GM18909 (cell line): Measurements from ENCODE around the gene TAF11.
"Not testable (repeated sequence)": the region's sequence is repeated elsewhere in the genome, so short reads cannot be mapped to it uniquely, and the experiment has no call there.

Source experiments
- ATAC-seq: cut with Tn5 transposase; IDR thresholded peaks from one replicate; pipeline ENCODE4 v1.9.1; 2021; ENCODE audit warnings: mild to moderate bottlenecking; ENCODE audit not compliant: unreplicated experiment, poor library complexity

TAF11 gene, protein sequence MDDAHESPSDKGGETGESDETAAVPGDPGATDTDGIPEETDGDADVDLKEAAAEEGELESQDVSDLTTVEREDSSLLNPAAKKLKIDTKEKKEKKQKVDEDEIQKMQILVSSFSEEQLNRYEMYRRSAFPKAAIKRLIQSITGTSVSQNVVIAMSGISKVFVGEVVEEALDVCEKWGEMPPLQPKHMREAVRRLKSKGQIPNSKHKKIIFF

GRCh38 chr6:34887753-34888513 lies at the start of gene TAF11:
TAF11 (minus strand) TSS chr6:34888042; CDS start chr6:34887957, 85 bp downstream.
- ATAC-seq = peak; percentile 77

DNA sequence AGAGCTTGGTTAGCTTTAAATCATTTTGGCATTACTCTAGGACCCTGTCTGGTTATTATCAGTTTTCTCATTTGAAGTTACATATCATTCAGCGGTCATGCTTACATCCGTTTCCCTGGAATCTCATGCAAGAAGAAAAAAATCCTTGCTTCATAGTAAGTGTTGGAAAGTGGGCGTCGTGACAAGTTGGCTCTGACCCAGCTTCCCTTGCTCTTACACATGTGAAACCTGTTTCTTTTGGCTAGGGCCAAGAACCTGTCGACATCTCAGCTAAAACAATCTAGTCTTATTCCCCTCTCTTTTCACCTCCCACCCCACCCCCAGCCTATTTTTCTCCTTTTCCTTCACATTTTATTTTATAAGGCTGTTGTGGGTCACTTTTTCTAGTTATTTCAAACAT lies 46.7 kb upstream of the TAF11 start:
- ATAC-seq = no peak

DNA sequence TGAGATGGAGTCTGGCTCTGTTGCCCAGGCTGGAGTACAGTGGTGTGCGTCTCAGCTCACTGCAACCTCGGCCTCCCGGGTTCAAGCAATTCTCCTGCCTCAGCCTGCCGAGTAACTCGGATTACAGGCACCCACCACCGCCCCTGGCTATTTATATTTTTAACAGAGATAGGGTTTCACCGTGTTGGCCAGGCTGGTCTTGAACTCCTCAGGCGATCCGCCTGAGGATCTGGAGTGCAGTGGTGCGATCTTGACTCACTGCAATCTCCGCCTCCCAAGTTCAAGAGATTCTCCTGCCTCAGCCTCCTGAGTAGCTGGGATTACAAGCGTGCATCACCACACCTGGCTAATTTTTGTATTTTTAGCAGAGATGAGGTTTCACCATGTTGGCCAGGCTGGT lies 44.4 kb upstream of the TAF11 start:
- ATAC-seq = not testable (repeated sequence)

GRCh38 chr6:34930221-34930620 lies 42.4 kb upstream of the TAF11 start:
- no peak for ATAC-seq

- ATAC-seq = no peak
Measured at GRCh38 chr6:34929241-34929978, 41.6 kb upstream of the TAF11 start.

- no peak for ATAC-seq
Measured at GRCh38 chr6:34928695-34929094, 40.9 kb upstream of the TAF11 start.

GRCh38 chr6:34928220-34928619 lies 40.4 kb upstream of the TAF11 start:
- no peak for ATAC-seq

- no peak for ATAC-seq
Measured at GRCh38 chr6:34926655-34927054, 38.8 kb upstream of the TAF11 start.

- ATAC-seq = no peak
Measured at GRCh38 chr6:34924831-34925625, 37.2 kb upstream of the TAF11 start.

DNA sequence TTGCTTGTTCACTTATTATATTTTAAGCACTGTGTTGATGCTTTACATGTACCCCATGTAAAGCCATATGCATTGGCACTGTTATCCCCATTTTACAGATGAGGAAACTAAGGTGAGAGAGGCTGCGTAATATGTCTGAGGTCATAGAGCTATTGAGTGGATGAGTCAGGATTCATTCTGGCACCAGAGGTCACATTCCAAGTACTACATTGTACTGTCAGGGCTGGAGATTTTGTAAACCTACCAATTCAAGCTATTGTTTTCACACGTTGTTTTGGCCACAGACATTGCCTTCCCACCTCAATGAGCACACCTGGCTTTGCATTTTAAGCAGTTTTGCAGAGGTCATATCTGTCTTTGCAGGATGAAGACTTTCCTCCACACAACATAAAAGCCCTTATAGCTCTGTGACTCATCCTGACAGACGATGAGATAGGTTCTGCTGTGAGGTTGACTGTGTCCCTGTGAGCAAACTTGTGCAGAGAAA lies 34.4 kb upstream of the TAF11 start:
- no peak for ATAC-seq

DNA sequence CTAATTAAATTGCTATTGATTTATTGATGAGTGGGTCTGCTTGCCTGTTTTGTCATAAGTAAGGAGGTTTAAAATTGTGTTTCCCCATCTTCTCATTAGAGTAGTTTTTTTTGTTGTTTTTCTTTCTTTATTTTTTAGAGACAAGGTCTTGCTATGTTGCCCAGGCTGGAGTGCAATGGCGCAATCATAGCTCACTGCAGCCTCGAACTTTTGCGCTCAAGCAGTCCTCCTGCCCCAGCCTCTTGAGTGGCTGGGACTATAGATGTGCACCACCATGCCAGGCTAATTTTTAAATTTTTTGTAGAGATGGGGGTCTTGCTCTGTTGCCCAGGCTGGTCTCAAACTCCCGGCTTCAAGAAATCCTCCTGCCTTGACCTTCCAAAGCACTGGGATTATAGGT lies 32.3 kb upstream of the TAF11 start:
- no peak for ATAC-seq

GRCh38 chr6:34919651-34920050 lies 31.8 kb upstream of the TAF11 start:
- no peak for ATAC-seq

DNA sequence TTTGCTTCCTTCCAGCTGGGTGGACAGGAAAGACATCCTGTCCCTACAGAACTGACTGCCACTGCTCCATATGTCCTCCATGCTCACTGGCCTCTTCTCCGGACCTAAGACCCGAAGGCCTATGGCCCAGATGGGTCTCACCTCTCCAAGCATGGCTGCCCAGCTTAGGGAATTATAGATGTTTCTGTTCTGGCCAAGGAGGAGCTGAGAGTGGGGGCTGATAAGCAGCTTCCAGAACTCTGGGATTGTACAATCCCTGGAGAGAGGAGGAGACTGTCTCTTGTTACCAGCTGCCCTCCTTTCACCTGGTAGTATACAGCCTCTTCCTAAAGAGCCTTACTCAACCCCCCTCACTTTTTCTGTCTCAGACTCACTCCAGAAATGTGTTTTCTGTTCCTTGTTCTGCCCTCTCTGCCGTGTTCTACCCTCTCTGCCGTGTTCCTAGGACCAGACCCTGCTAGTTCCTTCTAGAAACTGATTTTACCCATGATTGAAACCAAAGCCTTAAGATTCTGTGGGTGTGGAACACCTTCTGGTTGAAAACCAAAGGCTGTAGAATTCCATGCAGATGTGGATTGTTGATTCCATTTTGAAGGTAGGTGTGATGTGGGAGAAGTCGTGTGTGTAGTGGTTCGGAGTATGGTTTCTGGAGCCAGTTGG lies 29.9 kb upstream of the TAF11 start:
- ATAC-seq = no peak

- no peak for ATAC-seq
Measured at GRCh38 chr6:34916348-34916967, 28.6 kb upstream of the TAF11 start.

GRCh38 chr6:34914358-34914757 lies 26.5 kb upstream of the TAF11 start:
- no peak for ATAC-seq

DNA sequence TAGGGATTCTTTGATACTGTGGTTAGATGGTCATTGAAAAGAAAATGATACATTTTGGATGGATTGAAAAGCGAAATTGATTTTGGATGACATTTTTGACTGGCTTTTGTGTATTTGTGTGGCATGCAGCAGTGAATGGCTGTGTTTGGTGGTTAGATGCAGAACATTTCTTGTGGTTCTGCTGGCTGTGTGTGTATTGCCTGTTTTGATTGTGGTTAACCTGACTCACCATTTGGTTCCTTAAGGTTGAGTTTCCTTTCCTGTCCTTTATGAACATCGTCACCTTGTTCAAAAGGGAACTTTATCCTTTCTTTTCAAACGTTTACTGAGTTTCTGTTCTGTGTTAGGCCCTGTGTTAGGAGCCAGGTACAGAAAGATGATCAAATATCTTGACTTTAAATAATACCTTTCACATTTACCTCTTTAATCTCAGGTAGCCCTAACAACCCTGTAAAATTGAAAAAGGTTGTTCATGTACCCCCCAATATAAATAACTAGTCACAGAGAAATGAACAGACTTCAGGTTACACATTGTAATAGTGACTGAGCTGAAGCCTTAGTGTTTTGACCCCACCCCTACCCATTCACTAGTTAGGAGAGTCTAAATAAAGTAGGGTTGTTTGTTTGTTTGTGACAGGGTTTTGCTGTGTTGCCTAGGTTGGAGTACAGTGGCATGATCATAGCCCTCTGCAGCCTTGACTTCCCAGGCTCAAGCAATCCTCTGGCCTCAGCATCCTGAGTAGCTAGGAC lies 25.0 kb upstream of the TAF11 start:
- ATAC-seq = peak; percentile 57

GRCh38 chr6:34911822-34912221 lies 24.0 kb upstream of the TAF11 start:
- ATAC-seq = no peak

DNA sequence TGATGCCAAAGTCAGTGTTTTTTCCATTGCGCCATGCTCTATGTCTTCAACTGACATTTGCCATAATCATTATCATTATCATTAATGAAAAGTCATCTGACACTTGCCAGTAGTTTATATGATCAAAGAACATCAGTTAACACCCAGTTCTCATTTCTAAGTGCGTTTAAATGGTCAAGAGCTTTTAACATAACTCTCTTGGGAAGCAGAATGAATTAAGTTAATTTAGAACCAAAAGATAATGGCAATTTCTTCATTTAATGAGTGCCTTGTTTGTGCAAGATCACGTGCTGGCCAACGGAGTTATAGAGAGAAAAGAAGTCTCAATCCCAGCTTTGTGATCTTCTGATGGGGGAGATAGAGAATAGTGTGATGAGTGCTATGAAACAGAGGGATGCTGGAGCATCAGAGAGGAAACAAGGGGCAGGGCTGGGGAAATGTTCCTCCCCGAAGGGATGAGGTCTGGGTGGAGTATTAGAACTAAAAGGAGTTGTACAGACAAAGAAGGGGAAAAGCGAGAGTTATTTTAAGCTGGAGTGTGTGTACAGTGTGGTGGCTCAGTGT lies 21.6 kb upstream of the TAF11 start:
- ATAC-seq = no peak
